Skin epidermis (tissue), 12 donors: ENCODE data around the gene FBH1.

Experiments used
- H3K27ac ChIP-seq, 21 experiments: fragments of 200-600 bp; sonication (generic) in 11 of 21; one replicate each; pipeline ENCODE4 v1.5.0; 2020; ENCODE audit warnings: mild to moderate bottlenecking in 3 of 21, inconsistent platforms in 2 of 21, moderate library complexity in 2 of 21
- H3K4me3 ChIP-seq, 7 experiments: fragments of 200-600 bp; sonication (generic) in 2 of 7; one replicate each; pipeline ENCODE4 v1.5.0; 2020; ENCODE audit warnings: inconsistent platforms in 2 of 7, mild to moderate bottlenecking in 2 of 7, moderate library complexity in 1 of 7

FBH1 gene

GRCh38 chr10:5970066-5970465 is 80.0 kb downstream of the FBH1 start:
- peak overlapping the region in 4 of 21 experiments; percentile 12 to 83 (median 40) for H3K27ac ChIP-seq
- H3K4me3 ChIP-seq = no peak overlapping the region

- Histone ChIP-seq H3K4me3 (no peak overlapping the region), H3K27ac (peak overlapping the region in 12 of 21 experiments; percentile 14 to 83 (median 62))
Observed at GRCh38 chr10:5970527-5970926, 80.5 kb downstream of the FBH1 start.

DNA sequence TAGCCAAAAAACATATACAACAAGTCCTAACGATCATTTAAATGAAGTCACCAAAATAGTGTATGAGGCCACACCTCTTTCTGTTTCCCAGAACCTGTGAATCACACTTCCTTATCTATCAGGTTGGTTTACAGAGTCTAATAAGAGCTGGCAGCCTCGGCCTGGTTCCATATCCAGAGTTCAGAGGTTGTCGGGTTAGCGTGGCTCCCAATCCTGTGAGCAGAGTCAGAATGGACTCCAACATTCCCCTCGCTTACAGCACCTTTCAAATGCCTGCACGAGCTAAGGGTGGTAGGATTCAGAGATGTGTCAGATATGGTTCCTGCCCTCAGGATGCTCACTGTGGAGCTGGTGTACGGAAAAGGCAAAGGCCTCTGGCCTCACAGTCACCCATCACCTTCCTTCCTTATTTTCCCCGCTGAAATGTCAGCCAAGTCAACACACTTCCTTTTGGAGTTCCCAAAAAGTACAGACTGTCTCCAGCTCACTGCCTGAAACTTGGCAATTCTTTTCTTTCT is 81.3 kb downstream of the FBH1 start:
- Histone ChIP-seq H3K27ac (peak overlapping the region in 20 of 21 experiments; percentile 11 to 83 (median 62)), H3K4me3 (no peak overlapping the region)

DNA sequence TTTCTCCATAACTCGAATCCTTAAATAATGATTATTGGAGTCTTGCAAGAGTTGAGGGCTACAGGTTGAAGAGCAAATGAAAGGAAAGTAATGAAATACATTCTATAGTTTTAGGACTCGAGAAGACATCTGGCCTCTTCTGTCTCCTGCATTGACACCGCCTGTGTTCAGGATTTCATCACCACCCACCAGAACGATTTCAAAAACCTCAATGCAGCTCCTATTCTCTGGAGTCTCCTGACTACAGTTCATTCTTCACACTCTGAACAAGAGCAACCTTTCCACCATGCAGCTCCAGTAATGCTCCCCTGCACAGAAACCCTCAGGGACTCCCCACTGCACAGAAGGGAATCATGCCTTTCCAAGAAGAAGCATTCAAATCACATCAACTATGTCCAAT is 81.8 kb downstream of the FBH1 start:
- peak overlapping the region in 18 of 21 experiments; percentile 11 to 83 (median 62) for H3K27ac ChIP-seq
- H3K4me3 ChIP-seq = no peak overlapping the region

- Histone ChIP-seq H3K27ac (no peak overlapping the region), H3K4me3 (no peak overlapping the region)
Observed at GRCh38 chr10:5973069-5973468, 83.0 kb downstream of the FBH1 start.

GRCh38 chr10:5975641-5976473 is 85.8 kb downstream of the FBH1 start:
- H3K27ac ChIP-seq = peak overlapping the region in 20 of 21 experiments; percentile 67 to 100 (median 94)
- peak overlapping the region; percentile 46 to 99 (median 86) for H3K4me3 ChIP-seq

DNA sequence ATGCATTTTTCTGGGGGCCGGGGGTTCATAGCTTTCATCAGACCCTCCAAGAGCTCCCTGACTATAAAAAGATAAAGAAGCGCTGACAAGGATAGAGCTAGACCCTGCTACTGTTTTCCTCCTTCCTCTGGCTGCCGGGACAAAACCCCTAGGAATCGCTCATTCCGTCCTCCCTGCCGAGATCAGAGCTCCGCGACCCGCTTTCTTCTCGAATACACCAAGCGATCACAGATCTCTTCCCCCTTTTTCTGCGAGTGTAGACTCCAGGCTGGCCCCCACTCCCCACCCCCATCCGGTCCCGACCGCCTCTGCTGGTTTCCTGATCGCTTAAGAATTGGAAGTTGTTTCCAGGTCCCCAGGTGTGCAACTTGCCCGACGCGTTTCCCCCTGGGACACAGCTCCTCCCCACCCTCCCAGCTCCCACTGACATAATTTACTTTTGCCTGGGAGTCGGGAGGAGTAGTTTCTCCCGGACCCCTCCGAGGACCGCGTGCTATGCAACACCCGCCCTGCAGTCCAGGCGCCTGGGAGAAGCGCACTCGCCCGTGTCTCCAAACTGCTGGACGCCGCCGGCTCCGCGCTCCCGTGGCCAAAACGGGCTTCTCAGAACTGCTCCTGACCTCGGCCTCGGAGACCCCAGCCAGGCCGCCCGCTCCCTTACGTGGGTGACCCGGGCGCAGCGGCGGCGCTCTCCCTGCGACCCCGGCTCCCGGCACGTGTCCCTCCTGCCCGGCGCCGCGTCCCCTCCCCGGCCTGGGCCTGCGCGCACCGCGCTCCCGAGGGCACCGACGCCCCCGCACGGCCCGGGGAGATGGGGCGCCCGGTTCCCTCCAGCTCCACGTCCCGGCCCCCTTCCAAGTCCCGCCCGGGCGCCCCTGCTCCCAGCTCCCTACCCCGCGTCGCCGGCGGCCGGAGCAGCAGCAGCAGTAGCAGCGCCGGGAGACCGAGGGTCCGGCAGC is 86.7 kb downstream of the FBH1 start:
- H3K27ac ChIP-seq = peak overlapping the region; percentile 67 to 100 (median 94)
- peak overlapping the region; percentile 46 to 99 (median 86) for H3K4me3 ChIP-seq

DNA sequence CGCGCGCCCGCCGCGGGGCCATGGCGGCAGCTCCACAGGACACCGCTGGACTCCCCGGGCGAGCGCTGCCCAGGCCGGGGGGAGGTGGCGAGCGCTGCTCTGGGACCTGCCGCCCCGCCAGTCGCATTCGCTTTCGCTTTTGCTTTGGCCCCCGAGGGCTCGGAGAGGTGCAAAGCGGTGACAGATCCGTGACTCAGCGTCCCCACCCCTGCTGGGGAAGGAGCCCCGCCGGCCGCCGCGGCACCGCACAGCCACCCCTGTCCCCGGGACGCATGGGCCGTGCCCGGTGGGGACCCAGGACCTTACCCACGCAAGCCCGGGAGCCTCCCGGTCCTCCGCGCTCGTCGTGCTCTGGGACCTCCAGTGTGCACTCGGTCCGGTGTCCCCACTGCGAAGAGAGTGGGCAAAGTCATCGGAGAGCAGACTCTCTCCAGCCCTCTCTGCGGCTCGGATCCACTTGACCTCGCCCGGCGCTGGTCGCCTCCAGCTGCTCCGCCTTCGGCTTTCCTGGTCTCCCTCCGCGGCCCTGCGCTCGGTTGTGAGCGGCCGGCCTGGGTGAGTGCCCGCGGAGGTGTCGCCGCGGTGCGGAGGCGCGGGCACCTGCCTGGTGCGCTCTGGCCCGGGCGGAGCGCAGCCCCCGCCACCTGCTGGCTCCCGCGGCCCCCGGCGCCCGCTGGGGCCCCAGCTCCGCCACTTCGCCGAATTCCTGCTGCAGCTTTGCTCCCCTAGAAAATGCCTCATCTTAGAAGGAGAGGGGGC is 87.6 kb downstream of the FBH1 start, which contains the start of gene IL15RA:
TSS of gene IL15RA (minus strand) at position 73 of the 759 bp plus-strand sequence. CDS start at position 22, 51 bp downstream.
- Histone ChIP-seq H3K27ac (peak within 1 kb of the TSS; percentile 67 to 100 (median 94)), H3K4me3 (peak within 1 kb of the TSS; percentile 46 to 99 (median 86))

DNA sequence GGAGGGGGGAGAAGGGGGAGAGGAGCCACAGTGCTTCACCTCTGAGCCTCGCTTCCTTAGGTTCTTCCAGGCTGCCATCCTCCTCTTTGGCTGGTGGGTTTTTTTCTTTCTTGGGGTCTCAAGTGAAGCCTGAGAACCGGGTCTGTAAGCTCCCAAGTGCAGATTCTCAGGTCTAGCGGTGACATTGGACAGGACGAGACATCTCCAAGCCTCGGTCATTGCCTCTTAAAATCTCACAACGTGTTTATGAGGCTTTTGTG is 88.1 kb downstream of the FBH1 start:
- H3K27ac ChIP-seq = peak overlapping the region in 17 of 21 experiments; percentile 67 to 100 (median 94)
- H3K4me3 ChIP-seq = peak overlapping the region; percentile 46 to 99 (median 86)

- no peak overlapping the region for H3K4me3 ChIP-seq
- H3K27ac ChIP-seq = no peak overlapping the region
Observed at GRCh38 chr10:5981529-5981928, 91.5 kb downstream of the FBH1 start.

- no peak overlapping the region for H3K27ac ChIP-seq
- no peak overlapping the region for H3K4me3 ChIP-seq
Observed at GRCh38 chr10:5983774-5984173, 93.7 kb downstream of the FBH1 start.

DNA sequence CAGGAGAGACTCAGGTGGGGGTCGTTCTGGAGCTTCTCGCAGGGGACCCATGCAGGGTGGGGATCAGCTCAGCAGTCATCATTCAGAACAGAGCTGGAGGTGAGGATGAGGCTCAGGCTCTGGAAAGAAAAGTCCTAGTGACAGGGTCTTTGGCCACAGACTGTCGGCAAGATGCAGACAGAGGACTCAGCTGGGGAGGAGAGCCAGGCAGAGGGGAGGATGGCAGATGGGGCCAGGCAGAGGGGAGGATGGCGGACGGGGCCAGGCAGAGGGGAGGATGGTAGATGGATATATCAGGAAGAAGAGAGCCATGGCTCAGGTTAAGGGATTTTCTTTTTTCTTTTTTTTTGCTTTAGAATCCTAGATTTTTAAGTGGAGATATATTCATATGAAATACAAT is 95.0 kb downstream of the FBH1 start:
- Histone ChIP-seq H3K4me3 (no peak overlapping the region), H3K27ac (no peak overlapping the region)
